Endothelial cell of umbilical vein (primary cell): ENCODE data around the gene C19orf73. TPM values are rescaled to one million over a fixed set of nuclear protein-coding genes. Genes with fewer than 3 reads are reported as not detected.

ENCODE experiments used
- BruUV-seq: library from RNA; stranded (reverse); fragments of 400-500 nt; replicated peaks from 2 replicates; lab custom pipeline; 2021; lab: Mats Ljungman, UMichigan
- CTCF ChIA-PET: fragments of 300-600, 350-600 bp; sonication (Branson Sonifier 250); formaldehyde crosslinking; loops from one replicate; lab custom pipeline; 2021; ENCODE audit warnings: antibody characterized with exemption, inconsistent platforms; lab: Charles Lee
- POLR2A ChIA-PET: fragments of 300-600, 350-600 bp; sonication (Branson Sonifier 250); formaldehyde crosslinking; loops from one replicate; lab custom pipeline; 2021; ENCODE audit warnings: antibody characterized with exemption, inconsistent platforms; lab: Charles Lee
- DNase-seq: peaks from one replicate; pipeline ENCODE4 v3.0.0-alpha.2; 2011; ENCODE audit warnings: low read depth, low spot score
- FAIRE-seq: peaks from 2 replicates; lab custom pipeline; 2011; peaks lifted over from hg19 to GRCh38; lab: Jason Lieb, UNC
- H2AFZ ChIP-seq: 2 replicates; pipeline ENCODE4 v1.6.0; 2012; ENCODE audit warnings: low read depth, low read length, control low read depth, inconsistent platforms
- H3K27ac ChIP-seq: 2 replicates; pipeline ENCODE4 v1.5.1; 2011; ENCODE audit warnings: low read depth, mild to moderate bottlenecking, control low read depth, low read length, moderate library complexity; ENCODE audit not compliant: insufficient read depth
- H3K27me3 ChIP-seq, 2 experiments: 2 replicates each; pipeline versions ENCODE4 v1.6.0 to v1.6.1; 2011; ENCODE audit warnings: low read length in 2 of 2, mixed read lengths in 1 of 2; ENCODE audit not compliant: control insufficient read depth in 2 of 2, insufficient read depth in 2 of 2
- H3K36me3 ChIP-seq, 2 experiments: 2 replicates in 1 of 2; 3 replicates in 1 of 2; pipeline ENCODE4 v1.5.1; 2011; ENCODE audit warnings: low read length in 2 of 2, mild to moderate bottlenecking in 1 of 2, moderate library complexity in 1 of 2; ENCODE audit not compliant: control insufficient read depth in 2 of 2, insufficient read depth in 2 of 2; ENCODE audit errors: extremely low read depth in 1 of 2
- H3K4me1 ChIP-seq: 3 replicates; pipeline ENCODE4 v1.5.1; 2011; ENCODE audit warnings: mild to moderate bottlenecking, low read length; ENCODE audit not compliant: control insufficient read depth, insufficient read depth; ENCODE audit errors: extremely low read depth
- H3K4me2 ChIP-seq: 2 replicates; pipeline ENCODE4 v1.6.1; 2011; ENCODE audit warnings: low read length, control low read depth, mixed read lengths; ENCODE audit not compliant: insufficient read depth
- H3K4me3 ChIP-seq, 3 experiments: fragments of 200-600 bp in 1 of 3; sonication (generic), shearing (Covaris generic) in 1 of 3; replicated peaks in 1 of 3; 2 replicates each; pipeline ENCODE4 v1.5.1; 2011 to 2016; ENCODE audit warnings: control low read depth in 3 of 3, low read length in 3 of 3, mild to moderate bottlenecking in 2 of 3, inconsistent platforms in 1 of 3, low read depth in 1 of 3, moderate library complexity in 1 of 3; ENCODE audit not compliant: insufficient read depth in 1 of 3
- H3K79me2 ChIP-seq: 2 replicates; pipeline ENCODE4 v1.6.0; 2012; ENCODE audit warnings: low read length, inconsistent platforms; ENCODE audit not compliant: control insufficient read depth, insufficient read depth
- H3K9ac ChIP-seq: replicated peaks from 2 replicates; pipeline ENCODE3; 2011; ENCODE audit warnings: low read length, control low read depth; ENCODE audit not compliant: insufficient read depth; ENCODE audit errors: extremely low read depth
- H3K9me1 ChIP-seq: replicated peaks from 3 replicates; pipeline ENCODE4 v1.6.0; 2011; ENCODE audit warnings: mild to moderate bottlenecking, low read length; ENCODE audit not compliant: control insufficient read depth, insufficient read depth; ENCODE audit errors: extremely low read depth
- H3K9me3 ChIP-seq: replicated peaks from 2 replicates; pipeline ENCODE4 v1.5.1; 2012; ENCODE audit warnings: low read length, inconsistent platforms; ENCODE audit not compliant: control insufficient read depth, insufficient read depth
- H4K20me1 ChIP-seq: replicated peaks from 2 replicates; pipeline ENCODE3; 2011; ENCODE audit warnings: mild to moderate bottlenecking, low read length; ENCODE audit not compliant: control insufficient read depth, insufficient read depth; ENCODE audit errors: extremely low read depth
- CTCF ChIP-seq, 2 donors: IDR thresholded peaks; 1 replicate in 1 of 2; 2 replicates in 1 of 2; pipeline ENCODE4 v1.5.1; 2011; ENCODE audit warnings: low read length in 2 of 2, mild to moderate bottlenecking in 2 of 2, moderate library complexity in 2 of 2, control low read depth in 1 of 2, inconsistent platforms in 1 of 2, low read depth in 1 of 2; ENCODE audit not compliant: insufficient read depth in 1 of 2; ENCODE audit errors: extremely low read depth in 1 of 2
- EZH2 ChIP-seq: IDR thresholded peaks from 2 replicates; pipeline ENCODE4 v1.6.1; 2012; ENCODE audit warnings: borderline replicate concordance, low read depth, mild to moderate bottlenecking, moderate library complexity, low read length, inconsistent platforms; ENCODE audit not compliant: severe bottlenecking
- MAX ChIP-seq: IDR thresholded peaks from 2 replicates; pipeline ENCODE4 v1.6.1; 2011; ENCODE audit not compliant: insufficient read depth, insufficient read length
- POLR2A ChIP-seq: IDR thresholded peaks from 2 replicates; pipeline ENCODE4 v1.6.1; 2012; ENCODE audit warnings: low read depth, mild to moderate bottlenecking, control low read depth, low read length
- dilution Hi-C: fragments of 300-500 bp; cut with MboI; formaldehyde crosslinking; loops from one replicate; pipeline ENCODE4 v1.15.0; 2019; ENCODE audit warnings: low sequenced_read_pairs; ENCODE audit not compliant: extremely low pct_ligation_motif_present
- intact Hi-C: fragments of 100-400 bp; cut with micrococcal nuclease; formaldehyde crosslinking; loops from one replicate; pipeline ENCODE4 v1.10.0; 2022
- polyA plus RNA-seq, 4 experiments: library from polyadenylated mRNA; depleted of rRNA in 3 of 4; stranded (reverse) in 3 of 4; unstranded in 1 of 4; fragments of >200 nt; gene quantifications; 2 replicates each; pipeline versions ENCODE4 v1.2.1 to v1.2.3, GENCODE V29; 2011 to 2012; ENCODE audit warnings: missing spikeins in 1 of 4
- total RNA-seq: library from RNA; stranded (reverse); gene quantifications from 2 replicates; pipeline ENCODE4 v1.2.3, GENCODE V29; 2021

C19orf73 gene
- total and polyA plus RNA-seq, 2 donors (not counting 3 experiments of a cell fraction or from before 2014, with no cell fraction given), result 1.8 TPM; not detected in 1

GRCh38 chr19:49106648-49107135, 12.3 kb downstream of the C19orf73 start:
- POLR2A ChIA-PET, result no interaction called here
- FAIRE-seq, result peak; percentile 77

More at GRCh38 chr19:49106648-49107135, 12.3 kb downstream of the C19orf73 start:
- no peak overlapping the region for H3K4me2 ChIP-seq
- H3K9me1 ChIP-seq, result no peaks in the 10 kb centered on the region
- DNase-seq, result peak; percentile 45
- no peaks in the 10 kb centered on the region for H4K20me1 ChIP-seq
- H3K79me2 ChIP-seq, result no peaks in the 10 kb centered on the region
- H2AFZ ChIP-seq, result no peak overlapping the region
- peaks cover 26 to 62% of the 10 kb centered on the region in 2 experiments for H3K36me3 ChIP-seq
- BruUV-seq, result no TSS peak
- intact Hi-C loops, result loop anchor here (1.0 kb wide), 1 partner anchor 9 kb away; no protein-coding TSS in a partner anchor
- no peak overlapping the region for H3K27ac ChIP-seq
- H3K27me3 ChIP-seq, result no peaks in the 10 kb centered on the region
- H3K4me3 ChIP-seq, result no peak overlapping the region
- H3K9ac ChIP-seq, result no peak overlapping the region
- no peaks in the 10 kb centered on the region for H3K9me3 ChIP-seq
- CTCF ChIA-PET, result interaction anchor here (0.5 to 2.8 kb wide), 24 partner anchors 9 to 118 kb away, joined by 3 to 44 read pairs (median 5); partner anchors contain the start of genes GYS1, LIN7B and RUVBL2
- TF ChIP-seq CTCF (IDR thresholded peaks at IDR 0.05; ENCODE audit: extremely low read depth in 1 of 2, insufficient read depth in 1 of 2, low read depth in 1 of 2, low read length in 2 of 2) (peak; percentile 82 to 84), EZH2 (no peak), POLR2A (no peak), MAX (no peak)
- dilution Hi-C loops, result no loop called here
- H3K4me1 ChIP-seq, result no peaks in the 10 kb centered on the region
